HG02610 (cell line): ENCODE results near the gene CATSPER4.
A peak's percentile ranks its signal among the peaks of the same experiment; 100 is the strongest.

Experiments
- ATAC-seq: cut with Tn5 transposase; IDR thresholded peaks from one replicate; pipeline ENCODE4 v1.9.1; 2021; ENCODE audit warnings: mild to moderate bottlenecking, moderate library complexity; ENCODE audit not compliant: unreplicated experiment

CATSPER4 gene

GRCh38 chr1:26164036-26164860 is 26.2 kb upstream of the CATSPER4 start:
- no peak for ATAC-seq

- no peak for ATAC-seq
These were observed 25.2 kb upstream of the CATSPER4 start for GRCh38 chr1:26164861-26165842.

- ATAC-seq: no peak
These were observed 23.6 kb upstream of the CATSPER4 start for GRCh38 chr1:26166719-26167281.

GRCh38 chr1:26168410-26169197 is 21.8 kb upstream of the CATSPER4 start, which contains the start of gene C1orf232:
Gene C1orf232, minus strand, starts transcription at chr1:26168963. Its CDS starts 464 bp downstream, at chr1:26168499.
- ATAC-seq: no peak

- no peak for ATAC-seq
These were observed 21.2 kb upstream of the CATSPER4 start for GRCh38 chr1:26169198-26169554.

GRCh38 chr1:26169669-26170471 is 20.5 kb upstream of the CATSPER4 start, which contains the start of gene ZNF593:
Gene ZNF593, plus strand, starts transcription at chr1:26169908. Its CDS starts 76 bp downstream, at chr1:26169984.
- ATAC-seq: peak; percentile 92

- no peak for ATAC-seq
These were observed 20.0 kb upstream of the CATSPER4 start for GRCh38 chr1:26170472-26170821.

GRCh38 chr1:26171084-26172072 is 19.0 kb upstream of the CATSPER4 start, which contains the start of gene ZNF593OS:
Gene ZNF593OS, minus strand, starts transcription at chr1:26171832. Its CDS starts 171 bp downstream, at chr1:26171661.
- no peak for ATAC-seq

- no peak for ATAC-seq
These were observed 15.1 kb upstream of the CATSPER4 start for GRCh38 chr1:26175346-26175745.

- ATAC-seq: no peak
These were observed 13.2 kb upstream of the CATSPER4 start, which contains the start of gene CNKSR1 for GRCh38 chr1:26177182-26177684. Gene CNKSR1, plus strand, starts transcription at chr1:26177491. Its CDS starts 57 bp downstream, at chr1:26177548.

GRCh38 chr1:26180010-26180506 is 10.3 kb upstream of the CATSPER4 start:
- ATAC-seq: no peak

- no peak for ATAC-seq
These were observed 8.6 kb upstream of the CATSPER4 start for GRCh38 chr1:26181586-26182382.

GRCh38 chr1:26182383-26182696 is 8.1 kb upstream of the CATSPER4 start:
- ATAC-seq: no peak

- ATAC-seq: no peak
These were observed 6.3 kb upstream of the CATSPER4 start for GRCh38 chr1:26184086-26184485.

GRCh38 chr1:26184883-26185282 is 5.5 kb upstream of the CATSPER4 start:
- ATAC-seq: no peak

GRCh38 chr1:26187882-26188281 is 2.5 kb upstream of the CATSPER4 start:
- no peak for ATAC-seq

GRCh38 chr1:26188477-26188876 is 1.9 kb upstream of the CATSPER4 start:
- no peak for ATAC-seq
